GM18505 (cell line): ENCODE results near the gene CLVS2.

ENCODE experiments used
- ATAC-seq: cut with Tn5 transposase; IDR thresholded peaks from one replicate; pipeline ENCODE4 v1.9.1; 2021; ENCODE audit not compliant: unreplicated experiment
- POLR2A ChIP-seq: IDR thresholded peaks from 4 replicates; pipeline ENCODE4 v1.6.1; 2011; ENCODE audit warnings: borderline replicate concordance; ENCODE audit not compliant: insufficient read depth, insufficient read length; ENCODE audit errors: extremely low read depth

The CLVS2 gene

DNA sequence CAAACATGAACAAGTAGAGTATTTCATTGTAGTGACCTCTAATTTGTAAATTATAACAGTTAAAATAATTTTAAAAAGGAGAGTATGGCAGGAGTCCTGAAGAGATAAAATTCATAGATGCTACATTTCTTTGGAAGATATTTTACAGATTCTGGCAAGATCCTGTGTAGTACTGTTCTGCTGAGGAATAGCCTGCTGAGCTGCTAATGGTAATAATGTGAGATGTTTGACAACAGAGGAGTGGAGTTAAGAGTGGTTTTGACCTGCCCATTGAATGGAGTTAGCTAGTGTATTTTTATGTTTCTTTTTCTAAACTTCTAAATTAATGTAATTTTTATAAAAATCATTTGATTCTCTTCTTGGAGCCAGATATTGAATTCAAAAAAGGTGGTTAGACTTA lies 11.8 kb downstream of the CLVS2 start:
- TF ChIP-seq POLR2A = no peak
- ATAC-seq = no peak

DNA sequence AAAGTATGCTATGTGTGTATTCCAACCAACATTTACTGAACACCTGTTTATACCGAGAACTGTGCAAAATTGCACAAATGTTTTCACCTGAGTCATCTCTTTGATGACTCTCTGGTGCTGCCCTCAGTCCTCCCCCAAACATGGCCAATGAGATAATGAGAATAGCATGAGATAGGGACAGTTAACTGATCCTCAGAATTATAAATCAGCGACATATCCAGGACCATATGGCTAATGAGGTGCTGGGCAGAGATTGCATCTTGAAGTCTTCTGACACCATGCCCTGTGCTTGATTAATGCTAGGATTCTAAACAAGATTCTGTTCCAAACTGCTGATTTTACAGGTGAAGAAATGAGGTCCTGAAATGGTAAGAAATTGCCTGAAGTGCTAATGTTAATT lies 13.0 kb downstream of the CLVS2 start:
- ATAC-seq = no peak
- TF ChIP-seq POLR2A = no peak

DNA sequence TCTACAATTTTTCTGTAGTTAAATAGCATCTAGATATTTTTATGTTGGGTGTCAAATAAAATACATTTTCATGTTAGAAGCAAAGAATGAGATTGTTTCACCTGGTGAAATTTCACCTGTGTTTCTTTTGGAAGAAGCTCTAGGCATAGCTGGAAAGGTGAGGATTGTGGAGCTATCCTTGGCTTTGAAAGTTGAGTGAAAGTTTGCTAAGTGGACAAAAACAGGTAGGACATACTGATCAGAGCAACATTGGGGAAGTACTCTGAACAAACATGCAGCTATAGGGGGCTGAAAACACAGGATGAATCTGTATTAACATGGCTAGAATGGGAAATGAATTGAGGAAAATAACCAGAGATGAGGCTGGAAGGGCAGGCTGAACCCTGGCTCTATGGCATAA lies 18.8 kb downstream of the CLVS2 start:
- no peak for ATAC-seq

DNA sequence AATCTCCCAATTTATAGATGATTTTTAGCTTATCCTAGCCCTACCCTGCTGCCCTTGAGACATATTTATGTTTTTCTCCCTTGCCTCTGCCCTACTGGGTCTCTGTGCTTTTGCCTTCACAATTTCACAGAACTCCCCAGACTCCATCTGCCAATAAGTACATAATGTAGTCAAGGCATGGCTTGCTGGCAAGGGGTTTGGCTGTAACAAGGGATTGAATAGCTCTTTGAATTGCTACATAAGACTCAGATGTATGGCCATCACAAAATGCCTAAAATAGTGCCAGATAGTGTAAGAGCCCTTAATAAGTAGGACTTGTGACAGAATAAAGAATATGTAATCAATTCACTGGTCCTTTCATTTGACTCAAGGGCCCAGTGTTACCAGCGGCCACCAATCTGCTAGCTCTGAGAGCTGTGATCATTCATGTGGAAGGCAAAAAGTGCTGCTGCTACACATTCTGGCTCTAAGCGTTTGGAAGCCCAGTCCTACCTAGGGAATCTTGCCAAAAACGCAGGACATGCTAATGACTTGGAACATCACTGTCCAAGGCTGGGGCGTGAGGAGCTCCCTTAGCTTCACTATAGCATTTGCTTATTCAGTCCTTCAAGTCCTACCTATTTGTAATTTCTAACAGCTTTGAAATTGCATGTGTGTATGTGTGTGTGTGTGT lies 20.5 kb downstream of the CLVS2 start:
- no peak for ATAC-seq
- no peak for TF ChIP-seq POLR2A

More for the DNA sequence above, 18.8 kb downstream of the CLVS2 start:
- TF ChIP-seq POLR2A = no peak

DNA sequence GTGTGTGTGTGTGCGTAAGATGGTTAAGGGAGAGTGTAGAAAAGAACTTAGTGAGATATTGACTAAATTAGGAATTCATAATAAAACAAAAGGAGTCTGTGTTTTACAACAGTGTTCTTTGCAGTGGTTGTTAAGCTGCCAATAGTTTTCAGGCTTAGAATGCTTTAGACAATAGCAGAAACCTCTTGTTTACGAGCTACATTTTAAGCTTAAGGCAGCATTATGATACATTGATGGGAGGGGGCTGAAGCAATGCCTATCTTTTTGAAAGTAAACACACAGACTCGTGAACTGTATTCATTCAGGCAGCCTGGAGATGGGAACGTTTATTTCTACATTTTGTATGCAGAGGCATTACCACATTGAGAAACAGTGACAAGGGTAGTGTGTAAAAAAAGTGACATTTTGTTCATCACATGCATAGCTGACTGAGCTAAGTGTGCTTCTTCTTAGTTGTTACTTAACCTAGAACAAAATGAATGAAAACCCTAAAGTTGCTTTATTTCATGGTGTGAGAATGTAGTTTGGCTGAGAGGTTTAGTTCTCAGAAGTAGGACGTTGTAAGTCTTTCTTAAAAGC lies 21.2 kb downstream of the CLVS2 start:
- ATAC-seq = no peak
- TF ChIP-seq POLR2A = no peak

DNA sequence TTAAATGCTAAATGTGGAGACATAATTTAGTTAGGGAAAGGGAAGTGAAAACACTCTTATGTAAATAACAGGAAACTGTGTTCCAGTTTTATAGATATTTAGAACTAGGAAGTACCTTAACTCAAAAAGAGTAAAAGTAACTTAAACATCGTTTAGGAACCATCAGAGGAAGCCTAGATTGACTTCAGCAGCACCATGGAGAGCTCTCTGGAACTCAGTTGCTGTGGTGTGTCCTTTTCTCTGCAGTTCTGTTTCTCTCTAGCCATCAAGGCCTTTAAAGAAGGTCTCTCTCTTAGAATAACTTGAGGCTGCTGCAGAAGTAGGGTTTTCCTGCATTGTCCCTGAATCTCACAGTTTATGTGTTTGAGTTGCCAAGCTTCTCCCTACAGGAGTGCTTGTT lies 26.9 kb downstream of the CLVS2 start:
- no peak for ATAC-seq
- TF ChIP-seq POLR2A = no peak

DNA sequence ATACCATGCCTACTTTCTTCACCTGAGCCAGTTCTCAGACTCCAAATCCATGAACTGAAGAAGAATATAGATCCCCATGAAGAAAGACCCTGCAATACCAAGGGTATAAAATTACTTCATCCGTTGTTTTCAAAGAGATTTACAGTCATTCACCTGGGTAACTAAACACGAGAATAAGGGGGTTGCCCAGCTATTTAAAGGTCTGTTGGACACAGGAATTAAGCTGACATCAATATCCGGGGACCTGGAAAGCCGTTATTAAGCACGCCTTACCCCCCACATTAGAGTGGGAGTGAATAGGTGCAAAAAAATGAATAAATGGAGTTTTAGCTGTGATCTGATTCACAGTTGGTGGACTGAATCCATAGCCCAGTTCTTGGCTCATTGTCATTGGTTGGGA lies 28.9 kb downstream of the CLVS2 start:
- TF ChIP-seq POLR2A = no peak
- ATAC-seq = no peak

DNA sequence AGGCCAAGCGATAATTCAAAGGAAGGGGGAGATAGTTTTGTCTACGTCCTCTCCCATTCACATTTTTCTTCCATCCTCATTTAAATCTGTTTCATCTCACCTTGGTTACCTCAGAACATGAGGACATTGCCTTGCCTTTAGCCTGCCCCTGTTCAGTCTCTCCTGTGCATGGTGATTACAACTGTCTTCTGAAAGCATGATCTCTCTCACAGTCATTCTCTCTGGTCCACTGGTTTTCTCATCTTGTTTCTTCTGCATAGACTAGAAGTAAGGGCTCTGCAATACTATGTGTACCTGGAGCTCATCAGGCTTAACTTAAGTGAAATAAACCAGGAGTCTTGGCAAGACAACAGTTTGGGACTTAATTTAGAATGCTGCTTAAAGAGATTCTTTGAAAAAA lies 31.4 kb downstream of the CLVS2 start:
- no peak for ATAC-seq
- no peak for TF ChIP-seq POLR2A

DNA sequence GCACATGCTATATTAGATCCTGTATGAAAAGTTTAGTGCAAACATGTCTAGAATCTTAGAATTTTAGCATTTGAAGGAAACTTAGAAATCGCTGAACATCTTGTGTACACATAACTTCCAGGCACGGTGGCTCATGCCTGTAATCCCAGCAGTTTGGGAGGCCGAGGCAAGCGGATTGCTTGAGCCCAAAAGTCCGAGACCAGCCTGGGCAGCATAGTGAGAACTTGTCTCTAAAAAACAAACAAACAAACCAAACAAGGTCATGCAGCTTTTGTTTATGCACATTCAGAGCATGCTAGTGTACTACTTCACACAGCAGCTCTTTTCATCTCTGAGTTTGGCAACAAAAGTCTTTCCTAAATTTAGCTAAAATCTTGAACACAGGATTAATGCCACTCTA lies 32.2 kb downstream of the CLVS2 start:
- ATAC-seq = no peak
- TF ChIP-seq POLR2A = no peak

DNA sequence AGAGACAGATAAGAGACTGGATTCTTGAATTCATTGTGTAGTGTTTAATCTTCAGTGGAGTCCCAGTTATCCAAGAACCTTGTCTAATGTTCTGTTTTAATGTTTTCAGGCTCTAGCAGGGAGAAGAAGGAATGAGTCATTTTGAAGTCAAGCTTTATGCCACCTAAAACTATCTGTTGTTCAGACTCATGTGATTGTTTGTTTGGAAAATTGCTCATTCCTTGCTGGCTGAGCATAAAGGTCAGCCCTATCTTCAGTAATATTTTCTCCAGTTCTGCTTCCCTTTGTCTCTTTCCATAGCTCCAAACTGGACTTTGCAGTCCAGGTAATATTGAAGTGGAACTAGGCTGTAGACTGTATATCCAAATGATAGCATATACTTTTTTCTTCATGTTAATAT lies 34.2 kb downstream of the CLVS2 start:
- ATAC-seq = no peak
- no peak for TF ChIP-seq POLR2A

DNA sequence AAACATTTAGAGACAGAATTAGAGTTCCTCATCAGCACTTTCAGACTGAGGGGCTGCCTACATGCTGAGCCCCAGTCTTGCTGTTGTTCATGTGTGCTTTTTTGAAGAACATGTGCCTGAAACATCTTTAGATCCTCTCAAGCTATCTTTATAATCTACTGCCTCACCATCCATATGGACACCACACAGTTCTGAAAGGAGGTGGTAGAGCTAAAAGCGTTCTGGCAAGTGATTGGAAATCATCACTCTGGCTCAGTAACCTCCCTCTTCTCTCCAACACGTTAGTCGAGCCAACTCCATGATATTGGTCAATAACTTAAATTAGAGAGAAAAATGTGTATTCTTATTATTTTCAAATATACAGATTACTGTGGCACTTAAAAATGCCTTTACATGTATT lies 40.6 kb downstream of the CLVS2 start:
- no peak for ATAC-seq
- TF ChIP-seq POLR2A = no peak

DNA sequence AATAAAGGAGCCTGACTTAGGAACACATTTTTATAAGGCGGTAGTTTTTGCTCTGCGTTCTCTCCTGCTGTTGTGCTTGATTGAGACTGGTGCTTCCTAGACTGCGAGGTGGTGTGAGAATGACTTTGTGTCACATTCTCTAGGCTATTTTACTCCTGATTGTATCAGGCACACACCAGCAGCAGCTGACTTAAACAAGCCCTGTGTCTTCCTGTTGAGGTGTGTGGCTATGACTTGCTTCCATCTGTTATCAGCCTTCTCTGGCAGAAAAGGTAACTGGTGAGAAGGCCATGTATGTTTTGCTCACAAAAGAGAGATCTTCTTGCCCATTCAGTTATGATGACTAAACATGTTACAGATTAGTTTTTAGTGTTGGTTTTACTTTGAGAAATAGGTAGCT lies 43.4 kb downstream of the CLVS2 start:
- TF ChIP-seq POLR2A = no peak

DNA sequence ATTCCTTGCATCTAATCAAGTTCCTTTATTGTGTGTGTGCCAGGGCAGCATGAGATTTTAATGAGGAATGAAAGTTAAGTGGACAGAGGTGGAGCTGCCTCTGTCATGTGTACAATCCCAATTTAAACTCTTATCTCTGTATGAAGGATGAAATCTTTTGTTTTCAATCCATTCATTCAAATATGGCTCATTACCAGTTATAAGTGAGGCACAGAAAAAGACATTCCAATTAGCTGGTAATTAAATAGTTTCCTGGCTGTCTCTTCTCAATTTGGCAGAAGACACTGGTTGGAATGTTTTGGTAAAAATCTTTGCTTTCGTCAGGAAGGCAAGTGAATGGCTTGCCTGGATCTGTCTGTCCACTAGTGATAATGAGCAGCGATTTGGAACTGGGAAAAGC lies 46.4 kb downstream of the CLVS2 start:
- TF ChIP-seq POLR2A = no peak
- no peak for ATAC-seq

More for the DNA sequence above, 43.4 kb downstream of the CLVS2 start:
- ATAC-seq = no peak

DNA sequence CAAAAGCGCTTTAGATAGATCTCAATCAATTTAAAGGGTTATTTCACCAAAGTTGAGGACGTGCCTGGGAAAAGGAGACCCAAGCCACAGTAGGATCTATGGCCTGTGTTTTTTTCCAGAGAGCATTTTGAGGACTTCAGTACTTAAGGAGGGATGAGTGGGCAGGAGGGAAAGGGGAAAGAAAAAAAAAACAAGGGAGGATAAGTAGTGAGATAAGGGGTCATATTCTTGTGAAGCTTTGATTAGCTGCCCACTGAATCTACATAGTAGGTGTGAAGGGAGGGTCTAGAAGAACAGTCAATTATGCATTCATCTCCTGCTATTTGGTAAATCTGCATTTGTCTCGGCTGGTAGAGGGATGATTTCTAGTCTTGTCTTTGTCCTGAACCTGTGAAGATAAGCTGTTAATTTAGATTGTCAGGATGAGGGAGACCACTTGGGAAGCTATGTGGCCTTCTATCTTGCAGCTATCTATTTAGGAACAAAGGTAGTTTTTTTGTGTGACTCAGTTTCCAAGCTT lies 48.4 kb downstream of the CLVS2 start:
- ATAC-seq = no peak
- no peak for TF ChIP-seq POLR2A
